Breast epithelium (tissue), 3 donors: ENCODE data around the gene TATDN2.

Experiments
- POLR2A ChIP-seq: fragments of 450-650 bp; IDR thresholded peaks from one replicate; pipeline ENCODE4 v1.6.1; 2016; ENCODE audit warnings: antibody characterized with exemption, mild to moderate bottlenecking, moderate library complexity
- TF ChIP-seq, protein P1 (sequence below), 3 donors: fragments of 450-650 bp; IDR thresholded peaks; one replicate each; pipeline ENCODE4 v1.5.1; 2016 to 2017; ENCODE audit warnings: antibody characterized with exemption in 3 of 3, mild to moderate bottlenecking in 3 of 3, moderate library complexity in 3 of 3

GRCh38 chr3:10226293-10226692 lies 22.0 kb upstream of the TATDN2 start:
- no peak for TF ChIP-seq POLR2A
- TF ChIP-seq, protein P1, sequence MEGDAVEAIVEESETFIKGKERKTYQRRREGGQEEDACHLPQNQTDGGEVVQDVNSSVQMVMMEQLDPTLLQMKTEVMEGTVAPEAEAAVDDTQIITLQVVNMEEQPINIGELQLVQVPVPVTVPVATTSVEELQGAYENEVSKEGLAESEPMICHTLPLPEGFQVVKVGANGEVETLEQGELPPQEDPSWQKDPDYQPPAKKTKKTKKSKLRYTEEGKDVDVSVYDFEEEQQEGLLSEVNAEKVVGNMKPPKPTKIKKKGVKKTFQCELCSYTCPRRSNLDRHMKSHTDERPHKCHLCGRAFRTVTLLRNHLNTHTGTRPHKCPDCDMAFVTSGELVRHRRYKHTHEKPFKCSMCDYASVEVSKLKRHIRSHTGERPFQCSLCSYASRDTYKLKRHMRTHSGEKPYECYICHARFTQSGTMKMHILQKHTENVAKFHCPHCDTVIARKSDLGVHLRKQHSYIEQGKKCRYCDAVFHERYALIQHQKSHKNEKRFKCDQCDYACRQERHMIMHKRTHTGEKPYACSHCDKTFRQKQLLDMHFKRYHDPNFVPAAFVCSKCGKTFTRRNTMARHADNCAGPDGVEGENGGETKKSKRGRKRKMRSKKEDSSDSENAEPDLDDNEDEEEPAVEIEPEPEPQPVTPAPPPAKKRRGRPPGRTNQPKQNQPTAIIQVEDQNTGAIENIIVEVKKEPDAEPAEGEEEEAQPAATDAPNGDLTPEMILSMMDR (IDR thresholded peaks at IDR 0.05), result no peak
